K562 (cell line): ENCODE measurements around the gene SHFL. TPM values are rescaled to one million over a fixed set of nuclear protein-coding genes. Genes with fewer than 3 reads are reported as not detected.

Experiments used
- ADNP ChIP-seq: fragments of 200-800 bp; sonication (Bioruptor generic); IDR thresholded peaks from 2 replicates; pipeline ENCODE4 v1.6.1; 2016; ENCODE audit warnings: missing genetic modification characterization, missing compliant biosample characterization
- ARHGAP35 ChIP-seq: fragments of 450-650 bp; IDR thresholded peaks from 2 replicates; pipeline ENCODE4 v1.6.1; 2018; ENCODE audit not compliant: partially characterized antibody
- BHLHE40 ChIP-seq: IDR thresholded peaks from 2 replicates; pipeline ENCODE4 v1.6.1; 2011; ENCODE audit warnings: low read length, improper control_type of control experiment
- CREM ChIP-seq: IDR thresholded peaks from 2 replicates; pipeline ENCODE4 v1.6.1; 2014; ENCODE audit warnings: antibody characterized with exemption, low read depth
- ELF1 ChIP-seq: fragments of 200-800 bp; sonication (Bioruptor generic); IDR thresholded peaks from 2 replicates; pipeline ENCODE4 v1.6.1; 2016; ENCODE audit warnings: missing genetic modification characterization, missing compliant biosample characterization
- GABPA ChIP-seq: fragments of 200-800 bp; sonication (Bioruptor generic); conservative IDR thresholded peaks from 2 replicates; pipeline ENCODE4 v1.6.1; 2016; ENCODE audit warnings: low read depth, missing genetic modification characterization, missing compliant biosample characterization
- HDAC1 ChIP-seq, 2 experiments: fragments of 450-650 bp; IDR thresholded peaks; 2 replicates each; pipeline ENCODE4 v1.6.1; 2016 to 2017; ENCODE audit warnings: inconsistent platforms in 1 of 2, mild to moderate bottlenecking in 1 of 2, moderate library complexity in 1 of 2
- HNRNPH1 ChIP-seq: fragments of 200-400 bp; formaldehyde crosslinking; optimal IDR thresholded peaks from 2 replicates; pipeline ENCODE3; 2017; ENCODE audit warnings: low read depth, mild to moderate bottlenecking, low read length, moderate library complexity
- NFIX ChIP-seq: fragments of 250-450 bp; sonication (Bioruptor Pico); IDR thresholded peaks from 2 replicates; pipeline ENCODE4 v1.4.0; 2020; ENCODE audit warnings: low read depth, mild to moderate bottlenecking, moderate library complexity
- NR4A1 ChIP-seq, 2 experiments: fragments of 250-450 bp in 1 of 2; fragments of 450-650 bp in 1 of 2; sonication (Bioruptor Pico) in 1 of 2; IDR thresholded peaks; 2 replicates each; pipeline versions ENCODE4 v1.4.0 to v1.6.1; 2016 to 2020; ENCODE audit warnings: mild to moderate bottlenecking in 2 of 2, missing compliant biosample characterization in 1 of 2, missing genetic modification characterization in 1 of 2, moderate library complexity in 1 of 2
- PHF21A ChIP-seq: fragments of 450-650 bp; IDR thresholded peaks from 2 replicates; pipeline ENCODE4 v1.6.1; 2017; ENCODE audit warnings: low read depth, borderline replicate concordance
- RCOR1 ChIP-seq, 2 experiments: IDR thresholded peaks; 2 replicates each; pipeline ENCODE4 v1.6.1; 2012; ENCODE audit warnings: low read depth in 2 of 2, low read length in 2 of 2, borderline replicate concordance in 1 of 2, improper control_type of control experiment in 1 of 2
- ZFP36 ChIP-seq: fragments of 150-350 bp; IDR thresholded peaks from 2 replicates; pipeline ENCODE4 v1.6.1; 2018; ENCODE audit warnings: low read length, low read depth; ENCODE audit not compliant: partially characterized antibody
- polyA plus RNA-seq, 8 experiments: library from polyadenylated mRNA; depleted of rRNA in 4 of 8; stranded (reverse) in 5 of 8; unstranded in 3 of 8; fragments of >200 nt; fragmentation: Nextera tagmentation in 2 of 8; fragmentation: Illumina TruSeq in 1 of 8; extraction: Ambion mirVana in 2 of 8; extraction: Trizol in 1 of 8; gene quantifications; 2 replicates each; pipeline versions ENCODE4 v1.2.1 to v1.2.3, GENCODE V29; 2011 to 2014; ENCODE audit warnings: inconsistent platforms in 1 of 8, missing spikeins in 1 of 8
- total RNA-seq, 7 experiments: library from RNA; depleted of rRNA in 6 of 7; stranded (reverse); fragments of >200 nt in 6 of 7; fragmentation: Illumina TruSeq in 2 of 7; extraction: Trizol in 2 of 7; gene quantifications; 2 replicates each; pipeline versions ENCODE4 v1.2.1 to v1.2.3, GENCODE V29; 2011 to 2021; ENCODE audit warnings: low replicate concordance in 1 of 7
- TF ChIP-seq, protein P1 (sequence below): fragments of 250-450 bp; sonication (Bioruptor Pico); IDR thresholded peaks from 2 replicates; pipeline ENCODE4 v1.8.0; 2022; ENCODE audit warnings: moderate library complexity, mild to moderate bottlenecking, inconsistent platforms
- TF ChIP-seq, protein P2 (sequence below): sonication (generic); formaldehyde crosslinking; IDR thresholded peaks from 2 replicates; pipeline ENCODE4 v1.8.1; 2023; ENCODE audit warnings: missing genetic modification reagents, mild to moderate bottlenecking, borderline replicate concordance
- TF ChIP-seq, protein P3 (sequence below): sonication (generic); formaldehyde crosslinking; IDR thresholded peaks from 2 replicates; pipeline ENCODE4 v1.4.0; 2020; ENCODE audit warnings: mild to moderate bottlenecking, missing genetic modification reagents
- TF ChIP-seq, protein P4 (sequence below): sonication (generic); formaldehyde crosslinking; IDR thresholded peaks from 2 replicates; pipeline ENCODE4 v1.9.0; 2022; ENCODE audit warnings: mild to moderate bottlenecking, missing genetic modification reagents
- TF ChIP-seq, protein P5 (sequence below): fragments of 250-450 bp; sonication (Bioruptor Pico); IDR thresholded peaks from 2 replicates; pipeline ENCODE4 v1.4.0; 2020; ENCODE audit warnings: mild to moderate bottlenecking

The SHFL gene
- total and polyA plus RNA-seq, 9 of the 15 experiments (the other 6 are each of a cell fraction or from before 2014, with no cell fraction given) = 1.5 to 25.7 (median 13.0) TPM

DNA sequence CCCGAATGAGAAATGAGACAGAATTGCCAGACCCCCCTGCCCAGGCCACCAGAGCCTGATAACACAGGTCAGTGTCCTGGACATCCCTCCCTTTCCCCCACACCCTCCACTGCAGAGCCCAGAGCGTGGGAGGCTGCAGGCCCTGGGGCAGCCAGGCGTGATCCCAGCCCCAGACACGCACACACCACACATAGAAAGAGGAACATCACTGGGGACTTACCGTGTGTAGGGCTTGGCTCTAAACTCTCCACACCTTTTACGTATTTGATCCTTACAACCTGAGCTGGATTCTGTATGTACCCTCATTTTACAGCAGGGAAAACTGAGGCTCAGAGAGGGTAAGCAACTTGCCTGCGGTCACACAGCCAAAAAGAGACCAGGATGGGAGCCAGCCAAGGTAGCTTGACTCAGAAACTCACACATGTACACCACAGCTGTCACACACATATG lies 16.7 kb downstream of the SHFL start (continued):
- TF ChIP-seq, protein P1, sequence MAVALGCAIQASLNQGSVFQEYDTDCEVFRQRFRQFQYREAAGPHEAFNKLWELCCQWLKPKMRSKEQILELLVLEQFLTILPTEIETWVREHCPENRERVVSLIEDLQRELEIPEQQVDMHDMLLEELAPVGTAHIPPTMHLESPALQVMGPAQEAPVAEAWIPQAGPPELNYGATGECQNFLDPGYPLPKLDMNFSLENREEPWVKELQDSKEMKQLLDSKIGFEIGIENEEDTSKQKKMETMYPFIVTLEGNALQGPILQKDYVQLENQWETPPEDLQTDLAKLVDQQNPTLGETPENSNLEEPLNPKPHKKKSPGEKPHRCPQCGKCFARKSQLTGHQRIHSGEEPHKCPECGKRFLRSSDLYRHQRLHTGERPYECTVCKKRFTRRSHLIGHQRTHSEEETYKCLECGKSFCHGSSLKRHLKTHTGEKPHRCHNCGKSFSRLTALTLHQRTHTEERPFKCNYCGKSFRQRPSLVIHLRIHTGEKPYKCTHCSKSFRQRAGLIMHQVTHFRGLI (CRISPR knock-in tag) = no peak
- peak; percentile 91 for TF ChIP-seq ZFP36
- TF ChIP-seq, protein P2, sequence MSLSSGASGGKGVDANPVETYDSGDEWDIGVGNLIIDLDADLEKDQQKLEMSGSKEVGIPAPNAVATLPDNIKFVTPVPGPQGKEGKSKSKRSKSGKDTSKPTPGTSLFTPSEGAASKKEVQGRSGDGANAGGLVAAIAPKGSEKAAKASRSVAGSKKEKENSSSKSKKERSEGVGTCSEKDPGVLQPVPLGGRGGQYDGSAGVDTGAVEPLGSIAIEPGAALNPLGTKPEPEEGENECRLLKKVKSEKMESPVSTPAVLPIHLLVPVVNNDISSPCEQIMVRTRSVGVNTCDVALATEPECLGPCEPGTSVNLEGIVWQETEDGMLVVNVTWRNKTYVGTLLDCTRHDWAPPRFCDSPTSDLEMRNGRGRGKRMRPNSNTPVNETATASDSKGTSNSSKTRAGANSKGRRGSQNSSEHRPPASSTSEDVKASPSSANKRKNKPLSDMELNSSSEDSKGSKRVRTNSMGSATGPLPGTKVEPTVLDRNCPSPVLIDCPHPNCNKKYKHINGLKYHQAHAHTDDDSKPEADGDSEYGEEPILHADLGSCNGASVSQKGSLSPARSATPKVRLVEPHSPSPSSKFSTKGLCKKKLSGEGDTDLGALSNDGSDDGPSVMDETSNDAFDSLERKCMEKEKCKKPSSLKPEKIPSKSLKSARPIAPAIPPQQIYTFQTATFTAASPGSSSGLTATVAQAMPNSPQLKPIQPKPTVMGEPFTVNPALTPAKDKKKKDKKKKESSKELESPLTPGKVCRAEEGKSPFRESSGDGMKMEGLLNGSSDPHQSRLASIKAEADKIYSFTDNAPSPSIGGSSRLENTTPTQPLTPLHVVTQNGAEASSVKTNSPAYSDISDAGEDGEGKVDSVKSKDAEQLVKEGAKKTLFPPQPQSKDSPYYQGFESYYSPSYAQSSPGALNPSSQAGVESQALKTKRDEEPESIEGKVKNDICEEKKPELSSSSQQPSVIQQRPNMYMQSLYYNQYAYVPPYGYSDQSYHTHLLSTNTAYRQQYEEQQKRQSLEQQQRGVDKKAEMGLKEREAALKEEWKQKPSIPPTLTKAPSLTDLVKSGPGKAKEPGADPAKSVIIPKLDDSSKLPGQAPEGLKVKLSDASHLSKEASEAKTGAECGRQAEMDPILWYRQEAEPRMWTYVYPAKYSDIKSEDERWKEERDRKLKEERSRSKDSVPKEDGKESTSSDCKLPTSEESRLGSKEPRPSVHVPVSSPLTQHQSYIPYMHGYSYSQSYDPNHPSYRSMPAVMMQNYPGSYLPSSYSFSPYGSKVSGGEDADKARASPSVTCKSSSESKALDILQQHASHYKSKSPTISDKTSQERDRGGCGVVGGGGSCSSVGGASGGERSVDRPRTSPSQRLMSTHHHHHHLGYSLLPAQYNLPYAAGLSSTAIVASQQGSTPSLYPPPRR (CRISPR knock-in tag) = no peak
- no peak for TF ChIP-seq NFIX (CRISPR knock-in tag)
- TF ChIP-seq, protein P3, sequence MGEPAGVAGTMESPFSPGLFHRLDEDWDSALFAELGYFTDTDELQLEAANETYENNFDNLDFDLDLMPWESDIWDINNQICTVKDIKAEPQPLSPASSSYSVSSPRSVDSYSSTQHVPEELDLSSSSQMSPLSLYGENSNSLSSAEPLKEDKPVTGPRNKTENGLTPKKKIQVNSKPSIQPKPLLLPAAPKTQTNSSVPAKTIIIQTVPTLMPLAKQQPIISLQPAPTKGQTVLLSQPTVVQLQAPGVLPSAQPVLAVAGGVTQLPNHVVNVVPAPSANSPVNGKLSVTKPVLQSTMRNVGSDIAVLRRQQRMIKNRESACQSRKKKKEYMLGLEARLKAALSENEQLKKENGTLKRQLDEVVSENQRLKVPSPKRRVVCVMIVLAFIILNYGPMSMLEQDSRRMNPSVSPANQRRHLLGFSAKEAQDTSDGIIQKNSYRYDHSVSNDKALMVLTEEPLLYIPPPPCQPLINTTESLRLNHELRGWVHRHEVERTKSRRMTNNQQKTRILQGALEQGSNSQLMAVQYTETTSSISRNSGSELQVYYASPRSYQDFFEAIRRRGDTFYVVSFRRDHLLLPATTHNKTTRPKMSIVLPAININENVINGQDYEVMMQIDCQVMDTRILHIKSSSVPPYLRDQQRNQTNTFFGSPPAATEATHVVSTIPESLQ (CRISPR knock-in tag) = no peak
- TF ChIP-seq, protein P4, sequence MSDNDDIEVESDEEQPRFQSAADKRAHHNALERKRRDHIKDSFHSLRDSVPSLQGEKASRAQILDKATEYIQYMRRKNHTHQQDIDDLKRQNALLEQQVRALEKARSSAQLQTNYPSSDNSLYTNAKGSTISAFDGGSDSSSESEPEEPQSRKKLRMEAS (CRISPR knock-in tag) = peak; percentile 44; the same call in 1 of the 2 replicates
- peak; percentile 48; the same call in 1 of the 2 replicates for TF ChIP-seq ADNP (tag)
- TF ChIP-seq HDAC1 (IDR thresholded peaks at IDR 0.05) = peak in 1 of 2 experiments; percentile 58; a peak in 1 of 4 replicates
- no peak for TF ChIP-seq ELF1 (tag)
- TF ChIP-seq RCOR1 (IDR thresholded peaks at IDR 0.05; ENCODE audit: borderline replicate concordance in 1 of 2, low read depth in 2 of 2, low read length in 2 of 2) = peak in 1 of 2 experiments; percentile 35; a peak in 1 of 4 replicates
- no peak for TF ChIP-seq ARHGAP35
- TF ChIP-seq HNRNPH1 = no peak
- TF ChIP-seq BHLHE40 = peak; percentile 22; the same call in 1 of the 2 replicates
- TF ChIP-seq NR4A1 (CRISPR knock-in tag; IDR thresholded peaks at IDR 0.05) = no peak
- TF ChIP-seq NR4A1 (tag; IDR thresholded peaks at IDR 0.05) = no peak
- TF ChIP-seq GABPA (tag) = no peak
- TF ChIP-seq PHF21A = no peak
- TF ChIP-seq, protein P5, sequence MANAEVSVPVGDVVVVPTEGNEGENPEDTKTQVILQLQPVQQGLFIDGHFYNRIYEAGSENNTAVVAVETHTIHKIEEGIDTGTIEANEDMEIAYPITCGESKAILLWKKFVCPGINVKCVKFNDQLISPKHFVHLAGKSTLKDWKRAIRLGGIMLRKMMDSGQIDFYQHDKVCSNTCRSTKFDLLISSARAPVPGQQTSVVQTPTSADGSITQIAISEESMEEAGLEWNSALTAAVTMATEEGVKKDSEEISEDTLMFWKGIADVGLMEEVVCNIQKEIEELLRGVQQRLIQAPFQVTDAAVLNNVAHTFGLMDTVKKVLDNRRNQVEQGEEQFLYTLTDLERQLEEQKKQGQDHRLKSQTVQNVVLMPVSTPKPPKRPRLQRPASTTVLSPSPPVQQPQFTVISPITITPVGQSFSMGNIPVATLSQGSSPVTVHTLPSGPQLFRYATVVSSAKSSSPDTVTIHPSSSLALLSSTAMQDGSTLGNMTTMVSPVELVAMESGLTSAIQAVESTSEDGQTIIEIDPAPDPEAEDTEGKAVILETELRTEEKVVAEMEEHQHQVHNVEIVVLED (CRISPR knock-in tag) = no peak
- TF ChIP-seq CREM = 0 out of 2 replicates have a peak, but pooled peaks have one; percentile 10
